HEK293 (cell line): ENCODE data around the gene OR2V2.
A peak's percentile ranks its signal among the peaks of the same experiment; 100 is the strongest.

Experiments
- IKZF3 ChIP-seq: fragments of 450-650 bp; IDR thresholded peaks from 2 replicates; pipeline ENCODE4 v1.5.0; 2018; ENCODE audit warnings: missing biosample characterization, mild to moderate bottlenecking, missing genetic modification characterization, moderate library complexity
- KLF1 ChIP-seq: fragments of 450-650 bp; formaldehyde crosslinking; IDR thresholded peaks from 2 replicates; pipeline ENCODE4 v1.5.1; 2016; ENCODE audit warnings: missing biosample characterization, missing genetic modification characterization
- MEIS1 ChIP-seq: sonication (generic); formaldehyde crosslinking; IDR thresholded peaks from 2 replicates; pipeline ENCODE4 v1.8.1; 2022; ENCODE audit warnings: missing genetic modification reagents, mild to moderate bottlenecking, borderline replicate concordance
- PATZ1 ChIP-seq: fragments of 450-650 bp; formaldehyde crosslinking; IDR thresholded peaks from 2 replicates; pipeline ENCODE4 v1.5.1; 2016; ENCODE audit warnings: missing biosample characterization, missing genetic modification characterization
- PRDM2 ChIP-seq: fragments of 450-650 bp; formaldehyde crosslinking; IDR thresholded peaks from 2 replicates; pipeline ENCODE4 v1.5.1; 2016; ENCODE audit warnings: missing biosample characterization, missing genetic modification characterization, borderline replicate concordance
- RBAK ChIP-seq: fragments of 450-650 bp; formaldehyde crosslinking; IDR thresholded peaks from 2 replicates; pipeline ENCODE4 v1.5.1; 2016; ENCODE audit warnings: missing biosample characterization, missing genetic modification characterization
- REPIN1 ChIP-seq: fragments of 450-650 bp; formaldehyde crosslinking; IDR thresholded peaks from 2 replicates; pipeline ENCODE4 v1.5.1; 2017; ENCODE audit warnings: missing biosample characterization, missing genetic modification characterization, low read depth
- SP7 ChIP-seq: fragments of 450-650 bp; formaldehyde crosslinking; IDR thresholded peaks from 2 replicates; pipeline ENCODE4 v1.5.1; 2016; ENCODE audit warnings: missing biosample characterization, missing genetic modification characterization
- ZBTB1 ChIP-seq: fragments of 450-650 bp; formaldehyde crosslinking; IDR thresholded peaks from 2 replicates; pipeline ENCODE4 v1.5.1; 2016; ENCODE audit warnings: missing biosample characterization, missing genetic modification characterization
- ZBTB11 ChIP-seq: fragments of 450-650 bp; formaldehyde crosslinking; conservative IDR thresholded peaks from 2 replicates; pipeline ENCODE4 v1.5.1; 2016; ENCODE audit warnings: low read depth, missing biosample characterization, missing genetic modification characterization
- ZBTB17 ChIP-seq: fragments of 450-650 bp; formaldehyde crosslinking; IDR thresholded peaks from 2 replicates; pipeline ENCODE4 v1.5.1; 2016; ENCODE audit warnings: missing biosample characterization, missing genetic modification characterization
- ZBTB49 ChIP-seq: fragments of 450-650 bp; formaldehyde crosslinking; IDR thresholded peaks from 2 replicates; pipeline ENCODE4 v1.5.1; 2016; ENCODE audit warnings: missing biosample characterization, missing genetic modification characterization, low read depth
- ZEB2 ChIP-seq: fragments of 450-650 bp; formaldehyde crosslinking; IDR thresholded peaks from 2 replicates; pipeline ENCODE4 v1.5.1; 2016; ENCODE audit warnings: missing biosample characterization, missing genetic modification characterization
- ZNF112 ChIP-seq: fragments of 450-650 bp; formaldehyde crosslinking; IDR thresholded peaks from 2 replicates; pipeline ENCODE4 v1.5.0; 2017; ENCODE audit warnings: missing biosample characterization, missing genetic modification characterization
- ZNF133 ChIP-seq: fragments of 450-650 bp; formaldehyde crosslinking; IDR thresholded peaks from 2 replicates; pipeline ENCODE4 v1.5.1; 2016; ENCODE audit warnings: missing biosample characterization, missing genetic modification characterization
- ZNF146 ChIP-seq: fragments of 450-650 bp; formaldehyde crosslinking; IDR thresholded peaks from 2 replicates; pipeline ENCODE4 v1.5.1; 2016; ENCODE audit warnings: missing biosample characterization, missing genetic modification characterization
- ZNF223 ChIP-seq: fragments of 450-650 bp; formaldehyde crosslinking; IDR thresholded peaks from 2 replicates; pipeline ENCODE4 v1.5.1; 2016; ENCODE audit warnings: missing biosample characterization, missing genetic modification characterization
- ZNF239 ChIP-seq: fragments of 450-650 bp; formaldehyde crosslinking; IDR thresholded peaks from 2 replicates; pipeline ENCODE4 v1.5.1; 2016; ENCODE audit warnings: missing biosample characterization, missing genetic modification characterization
- ZNF292 ChIP-seq: fragments of 450-650 bp; formaldehyde crosslinking; IDR thresholded peaks from 2 replicates; pipeline ENCODE4 v1.5.1; 2016; ENCODE audit warnings: low read depth, missing biosample characterization, missing genetic modification characterization, borderline replicate concordance
- ZNF404 ChIP-seq: fragments of 450-650 bp; formaldehyde crosslinking; IDR thresholded peaks from 2 replicates; pipeline ENCODE4 v1.5.1; 2017; ENCODE audit warnings: missing biosample characterization, missing genetic modification characterization
- ZNF433 ChIP-seq: fragments of 450-650 bp; formaldehyde crosslinking; IDR thresholded peaks from 2 replicates; pipeline ENCODE4 v1.5.1; 2016; ENCODE audit warnings: missing biosample characterization, missing genetic modification characterization, low read depth
- ZNF571 ChIP-seq: fragments of 450-650 bp; formaldehyde crosslinking; IDR thresholded peaks from 2 replicates; pipeline ENCODE4 v1.5.0; 2017; ENCODE audit warnings: missing biosample characterization, missing genetic modification characterization
- ZNF621 ChIP-seq: fragments of 450-650 bp; formaldehyde crosslinking; IDR thresholded peaks from 2 replicates; pipeline ENCODE4 v1.5.1; 2017; ENCODE audit warnings: missing biosample characterization, missing genetic modification characterization
- ZNF639 ChIP-seq: fragments of 450-650 bp; formaldehyde crosslinking; IDR thresholded peaks from 2 replicates; pipeline ENCODE4 v1.5.1; 2016; ENCODE audit warnings: missing biosample characterization, missing genetic modification characterization
- ZNF837 ChIP-seq: fragments of 450-650 bp; formaldehyde crosslinking; IDR thresholded peaks from 2 replicates; pipeline ENCODE4 v1.5.1; 2016; ENCODE audit warnings: missing biosample characterization, missing genetic modification characterization

OR2V2 gene

GRCh38 chr5:181181650-181182565 is 34.5 kb downstream of the OR2V2 start (continued):
- no peak for TF ChIP-seq ZNF292 (tag by site-specific recombination)
- TF ChIP-seq SP7 (tag by site-specific recombination) = peak; percentile 90
- 0 out of 2 replicates have a peak, but pooled peaks have one; percentile 46 for TF ChIP-seq ZEB2 (tag by site-specific recombination)
- TF ChIP-seq PRDM2 = no peak
- TF ChIP-seq ZNF133 = no peak
- TF ChIP-seq ZNF837 (tag by site-specific recombination) = no peak
- no peak for TF ChIP-seq ZNF239
- no peak for TF ChIP-seq ZNF571
- no peak for TF ChIP-seq ZNF112 (tag by site-specific recombination)
- TF ChIP-seq REPIN1 (tag by site-specific recombination) = no peak
- TF ChIP-seq ZNF433 = no peak
- no peak for TF ChIP-seq ZNF146 (tag by site-specific recombination)
- no peak for TF ChIP-seq ZBTB49 (tag by site-specific recombination)
- no peak for TF ChIP-seq PATZ1 (tag by site-specific recombination)
- peak; percentile 86 for TF ChIP-seq ZBTB17 (tag by site-specific recombination)
- no peak for TF ChIP-seq MEIS1 (CRISPR knock-in tag)
- TF ChIP-seq KLF1 (tag by site-specific recombination) = no peak
- TF ChIP-seq RBAK (tag by site-specific recombination) = no peak
- TF ChIP-seq ZBTB1 (tag by site-specific recombination) = no peak
- TF ChIP-seq ZNF223 (tag by site-specific recombination) = no peak
- no peak for TF ChIP-seq ZNF621
- no peak for TF ChIP-seq ZNF639 (tag by site-specific recombination)
- TF ChIP-seq IKZF3 (tag by site-specific recombination) = peak; percentile 42; the same call in 1 of the 2 replicates
- TF ChIP-seq ZBTB11 (tag by site-specific recombination) = no peak
- TF ChIP-seq ZNF404 (tag by site-specific recombination) = no peak
